ENCODE results near the gene UBTD2. TPM values are rescaled to one million over a fixed set of nuclear protein-coding genes. Genes with fewer than 3 reads are reported as not detected.
"Not testable (repeated sequence)": the region's sequence is repeated elsewhere in the genome, so short reads cannot be mapped to it uniquely, and the experiment has no call there.

The UBTD2 gene
- total and polyA plus RNA-seq, 2 donors (not counting 1 experiment from before 2014, with no cell fraction given): 1.4 to 9.2 TPM

DNA sequence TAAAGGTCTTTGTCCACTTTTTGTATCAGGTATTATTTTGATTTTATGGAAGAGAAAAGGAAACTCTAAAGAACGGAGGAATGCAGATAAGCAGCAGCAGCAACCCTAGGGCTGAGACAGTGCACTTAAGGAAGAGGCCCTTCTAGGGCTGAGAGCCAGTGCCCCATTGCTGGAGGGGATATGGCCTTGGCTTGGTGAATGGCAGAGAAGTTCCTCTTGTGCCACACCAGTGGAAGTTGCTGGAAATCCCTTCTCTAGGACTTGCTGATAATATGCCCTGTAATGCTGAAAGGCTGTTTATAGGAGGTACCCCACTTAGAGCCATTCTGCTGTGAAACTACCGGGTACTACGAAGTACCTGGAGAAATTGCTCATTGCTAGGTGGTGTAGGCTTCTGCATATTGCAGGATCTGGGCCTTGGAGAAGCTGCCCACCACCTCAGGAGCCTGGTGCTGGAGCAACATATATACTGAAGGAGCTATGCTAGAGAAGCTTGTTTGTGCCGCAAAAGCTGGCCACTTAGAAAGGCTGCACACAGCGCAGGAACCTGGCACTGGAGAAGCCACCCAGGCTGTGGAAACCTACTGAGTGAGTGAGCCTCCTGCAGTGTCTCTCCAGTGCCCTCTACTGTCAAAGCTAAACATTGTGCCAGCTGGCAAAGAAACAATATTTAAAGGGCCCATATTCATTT is 9.6 kb upstream of the UBTD2 start:
- TF ChIP-seq EZH2 (IDR thresholded peaks at IDR 0.05; ENCODE audit: borderline replicate concordance, insufficient read depth, low read depth, low read length, poor library complexity, severe bottlenecking) (no peak), CTCF (IDR thresholded peaks at IDR 0.05) (peak; percentile 85)
- 42% methylated on average over 5 of the region's 5 CpGs for WGBS (ENCODE audit: insufficient coverage)

GRCh38 chr5:172291837-172292236 is 8.3 kb upstream of the UBTD2 start:
- H3K4me1 Mint-ChIP-seq; H2AFZ ChIP-seq (ENCODE audit: insufficient read depth, low read depth, low read length, poor library complexity, severe bottlenecking); H3K27ac Mint-ChIP-seq; H3K4me3 ChIP-seq (ENCODE audit: control extremely low read depth in 1 of 5, extremely low read depth in 1 of 5, insufficient read depth in 1 of 5, low read depth in 2 of 5, low read length in 4 of 5); ATAC-seq (ENCODE audit: low read depth); H3K27me3 ChIP-seq (replicated peaks in 1 of 4; ENCODE audit: control extremely low read depth in 1 of 4, control insufficient read depth in 3 of 4, insufficient read depth in 4 of 4, low read length in 3 of 4); H3K9ac ChIP-seq (ENCODE audit: low read length); H3K27me3 Mint-ChIP-seq; H3K36me3 ChIP-seq (replicated peaks in 1 of 2; ENCODE audit: control extremely low read depth in 1 of 2, control insufficient read depth in 1 of 2, extremely low read depth in 1 of 2, insufficient read depth in 2 of 2, low read length in 1 of 2); H3K9me3 Mint-ChIP-seq (ENCODE audit: insufficient read depth); H3K4me2 ChIP-seq (replicated peaks; ENCODE audit: low read depth, low read length, poor library complexity, severe bottlenecking); POLR2A ChIA-PET; H4K20me1 ChIP-seq (ENCODE audit: control insufficient read depth, insufficient read depth, low read length, poor library complexity, severe bottlenecking); H3K4me3 Mint-ChIP-seq; H3K9me3 ChIP-seq (ENCODE audit: control extremely low read depth in 1 of 3, control insufficient read depth in 2 of 3, insufficient read depth in 1 of 3, low read length in 2 of 3); H3K79me2 ChIP-seq (ENCODE audit: control insufficient read depth, insufficient read depth, low read length); H3K27ac ChIP-seq (ENCODE audit: low read length in 2 of 2); H3K4me1 ChIP-seq (ENCODE audit: control insufficient read depth in 2 of 2, insufficient read depth in 2 of 2, low read length in 2 of 2); DNase-seq: not testable (repeated sequence)
- 50% methylated on average over 2 of the region's 5 CpGs for WGBS (ENCODE audit: insufficient coverage)
- CTCF ChIA-PET: interaction anchor here (0.6 to 3.8 kb wide), 8 partner anchors 9 to 380 kb away, joined by 3 to 26 read pairs (median 4); partner anchors contain the start of gene UBTD2
- intact Hi-C loops (cut with micrococcal nuclease): loop anchor here (10.0 kb wide), 2 partner anchors 403 to 807 kb away; no protein-coding TSS in a partner anchor

More for the DNA sequence above, 9.6 kb upstream of the UBTD2 start:
- no peaks in the 10 kb centered on the region for H3K27me3 ChIP-seq (replicated peaks in 1 of 4; ENCODE audit: control extremely low read depth in 1 of 4, control insufficient read depth in 3 of 4, insufficient read depth in 4 of 4, low read length in 3 of 4)
- H3K4me1 ChIP-seq (ENCODE audit: control insufficient read depth in 2 of 2, insufficient read depth in 2 of 2, low read length in 2 of 2): no peaks in the 10 kb centered on the region
- H2AFZ ChIP-seq (ENCODE audit: insufficient read depth, low read depth, low read length, poor library complexity, severe bottlenecking): no peak overlapping the region
- ATAC-seq (ENCODE audit: low read depth) (peak; percentile 99), DNase-seq (peak; percentile 71)
- H3K9me3 Mint-ChIP-seq (ENCODE audit: insufficient read depth): no peaks in the 10 kb centered on the region
- H3K4me2 ChIP-seq (replicated peaks; ENCODE audit: low read depth, low read length, poor library complexity, severe bottlenecking): no peak overlapping the region
- CTCF ChIA-PET: interaction anchor here (0.7 to 3.8 kb wide), 20 partner anchors 8 to 1397 kb away, joined by 3 to 26 read pairs (median 4); partner anchors contain the start of genes STK10 and UBTD2
- H3K27ac ChIP-seq (ENCODE audit: low read length in 2 of 2): no peak overlapping the region
- no peaks in the 10 kb centered on the region for H4K20me1 ChIP-seq (ENCODE audit: control insufficient read depth, insufficient read depth, low read length, poor library complexity, severe bottlenecking)
- H3K9me3 ChIP-seq (ENCODE audit: control extremely low read depth in 1 of 3, control insufficient read depth in 2 of 3, insufficient read depth in 1 of 3, low read length in 2 of 3): no peaks in the 10 kb centered on the region
- H3K4me3 Mint-ChIP-seq: no peak overlapping the region
- POLR2A ChIA-PET: no interaction called here
- peaks cover 8% of the 10 kb centered on the region for H3K27me3 Mint-ChIP-seq
- no peak overlapping the region for H3K4me3 ChIP-seq (ENCODE audit: control extremely low read depth in 1 of 5, extremely low read depth in 1 of 5, insufficient read depth in 1 of 5, low read depth in 2 of 5, low read length in 4 of 5)
- no peaks in the 10 kb centered on the region for H3K79me2 ChIP-seq (ENCODE audit: control insufficient read depth, insufficient read depth, low read length)
- H3K27ac Mint-ChIP-seq: no peak overlapping the region
- H3K4me1 Mint-ChIP-seq: peaks cover 3% of the 10 kb centered on the region
- H3K9ac ChIP-seq (ENCODE audit: low read length): no peak overlapping the region
- intact Hi-C loops (cut with micrococcal nuclease): loop anchor here (1.0 to 10.0 kb wide), 6 partner anchors 9 to 808 kb away; partner anchors contain the start of gene STK10
- H3K36me3 ChIP-seq (replicated peaks in 1 of 2; ENCODE audit: control extremely low read depth in 1 of 2, control insufficient read depth in 1 of 2, extremely low read depth in 1 of 2, insufficient read depth in 2 of 2, low read length in 1 of 2): no peaks in the 10 kb centered on the region

Data from B cell (primary cell).